Daoy (cell line): ENCODE data around the gene FAM24B. TPM values are rescaled to one million over a fixed set of nuclear protein-coding genes. Genes with fewer than 3 reads are reported as not detected.
"Not testable (repeated sequence)": the region's sequence is repeated elsewhere in the genome, so short reads cannot be mapped to it uniquely, and the experiment has no call there.

Source experiments
- DNase-seq: peaks from one replicate; pipeline ENCODE4 v3.0.0-alpha.2; 2015; ENCODE audit warnings: low read depth
- total RNA-seq: library from RNA; depleted of rRNA; stranded (reverse); fragments of >200 nt; shearing (Covaris generic); gene quantifications from 2 replicates; pipeline ENCODE4 v1.2.3, GENCODE V29; 2014

Gene FAM24B
- total RNA-seq, 1 experiment from 2014 or later, result 7.6 TPM

DNA sequence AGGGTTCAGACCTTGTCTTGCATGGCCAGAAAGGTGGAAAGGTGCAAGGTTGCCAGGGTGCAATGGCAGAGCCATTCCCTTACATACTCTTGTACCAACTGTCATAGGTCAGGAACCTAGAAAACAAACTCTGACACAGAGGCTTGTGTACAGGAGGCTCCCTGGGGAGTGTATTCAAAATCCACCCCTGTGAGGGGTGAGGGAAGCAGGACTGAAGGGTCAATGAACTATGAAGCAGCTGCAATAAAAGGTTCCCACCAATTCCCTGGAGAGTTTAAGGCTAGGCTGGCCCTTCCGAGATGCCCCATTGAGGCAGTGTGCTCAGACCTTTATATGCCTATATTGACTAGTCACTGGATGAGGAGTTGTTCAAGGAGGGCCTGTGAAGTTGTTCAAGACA lies 19.9 kb downstream of the FAM24B start:
- DNase-seq, result no peak

DNA sequence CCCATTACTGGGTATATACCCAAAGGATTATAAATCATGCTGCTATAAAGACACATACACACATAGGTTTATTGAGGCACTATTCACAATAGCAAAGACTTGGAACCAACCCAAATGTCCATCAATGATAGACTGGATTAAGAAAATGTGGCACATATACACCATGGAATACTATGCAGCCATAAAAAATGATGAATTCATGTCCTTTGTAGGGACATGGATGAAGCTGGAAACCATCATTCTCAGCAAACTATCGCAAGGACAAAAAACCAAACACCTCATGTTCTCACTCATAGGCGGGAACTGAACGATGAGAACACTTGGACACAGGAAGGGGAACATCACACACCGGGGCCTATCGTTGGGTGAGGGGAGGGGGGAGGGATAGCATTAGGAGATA lies 21.3 kb downstream of the FAM24B start:
- DNase-seq, result not testable (repeated sequence)

DNA sequence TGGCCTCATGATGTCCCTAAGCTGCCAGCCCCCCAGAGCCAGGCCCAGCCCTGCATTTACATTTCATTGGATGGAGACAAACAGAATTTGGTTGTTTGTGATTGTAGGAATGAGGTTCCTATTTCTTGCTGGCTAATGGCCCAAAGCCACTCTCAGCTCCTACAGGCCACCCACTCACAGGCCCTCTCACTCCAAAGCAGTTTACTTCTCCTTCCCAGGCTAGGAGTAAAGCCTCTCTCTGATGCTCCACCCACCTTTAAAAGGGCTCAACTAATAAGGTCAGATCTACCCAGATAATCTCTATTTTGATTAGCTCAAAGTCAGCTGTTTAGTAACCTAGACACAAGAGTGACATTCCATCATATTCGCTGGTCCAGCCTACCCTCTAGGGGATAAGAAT lies 22.5 kb downstream of the FAM24B start:
- no peak for DNase-seq

DNA sequence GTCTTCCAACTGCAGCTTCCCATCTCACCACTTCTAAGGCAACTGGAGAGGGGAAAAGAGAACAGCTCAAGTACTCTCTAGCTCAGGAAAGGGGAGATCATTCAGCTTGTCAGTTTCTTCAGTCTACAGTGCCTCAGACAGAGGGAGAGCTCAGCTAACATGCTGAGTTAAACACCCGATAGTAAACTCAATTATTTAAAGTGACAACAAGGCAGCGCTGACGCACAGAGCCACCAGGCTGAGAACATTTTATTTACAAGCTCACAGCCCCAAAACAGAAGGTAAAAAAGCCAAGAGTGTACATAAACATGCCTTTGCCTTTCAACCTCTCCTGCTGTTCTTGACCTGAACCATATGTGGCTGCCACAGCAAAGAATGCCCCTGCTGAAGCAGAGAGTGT lies 23.6 kb downstream of the FAM24B start:
- DNase-seq, result no peak

DNA sequence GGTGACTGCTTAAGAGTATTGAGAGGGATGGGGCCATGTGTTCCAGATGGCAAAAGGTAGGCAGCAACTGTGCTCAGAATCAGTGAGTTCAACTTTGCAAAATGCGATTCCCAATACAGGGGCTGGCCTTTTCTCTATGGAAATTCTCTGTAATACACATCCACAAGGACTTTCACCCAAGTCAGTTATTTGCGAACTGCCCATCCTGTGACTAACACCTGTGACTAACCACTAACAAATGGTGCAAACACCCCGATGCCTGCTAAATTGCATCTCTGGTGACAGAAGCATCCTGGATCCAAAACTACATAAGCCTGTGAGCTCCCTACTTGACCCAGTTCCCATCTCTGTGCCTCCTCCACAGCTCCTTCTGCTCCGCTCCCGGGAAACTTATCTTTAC lies 24.7 kb downstream of the FAM24B start:
- peak; percentile 78 for DNase-seq

DNA sequence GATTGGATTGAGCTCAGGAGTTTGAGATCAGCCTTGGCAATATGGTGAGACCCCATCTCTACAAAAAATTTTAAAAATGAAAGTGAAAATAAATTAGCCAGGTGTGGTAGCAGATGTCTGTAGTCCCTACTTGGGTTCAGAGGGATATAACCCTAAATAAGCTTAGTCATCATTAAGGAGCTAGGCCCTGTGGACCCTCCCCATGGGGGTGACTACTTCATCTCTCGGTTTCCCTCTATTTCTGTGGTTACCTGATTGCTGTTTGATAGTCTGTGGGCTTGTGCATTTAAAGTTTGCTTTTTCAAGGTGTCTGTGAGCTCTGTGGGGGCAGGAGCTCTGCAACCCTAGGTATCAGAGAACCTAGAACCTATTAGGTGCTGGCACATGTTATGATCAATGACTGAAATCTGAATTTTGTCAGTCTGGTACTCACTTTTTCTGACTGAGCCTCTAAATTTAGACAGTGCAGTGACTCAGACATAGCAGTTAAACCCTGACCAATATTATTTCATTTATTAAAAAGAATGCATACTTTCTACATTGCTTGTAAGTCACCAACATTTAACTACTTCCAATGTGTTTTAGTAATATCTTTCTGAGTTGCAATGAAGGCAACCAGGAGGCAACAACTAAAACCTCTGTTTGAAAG lies 25.6 kb downstream of the FAM24B start:
- no peak for DNase-seq

DNA sequence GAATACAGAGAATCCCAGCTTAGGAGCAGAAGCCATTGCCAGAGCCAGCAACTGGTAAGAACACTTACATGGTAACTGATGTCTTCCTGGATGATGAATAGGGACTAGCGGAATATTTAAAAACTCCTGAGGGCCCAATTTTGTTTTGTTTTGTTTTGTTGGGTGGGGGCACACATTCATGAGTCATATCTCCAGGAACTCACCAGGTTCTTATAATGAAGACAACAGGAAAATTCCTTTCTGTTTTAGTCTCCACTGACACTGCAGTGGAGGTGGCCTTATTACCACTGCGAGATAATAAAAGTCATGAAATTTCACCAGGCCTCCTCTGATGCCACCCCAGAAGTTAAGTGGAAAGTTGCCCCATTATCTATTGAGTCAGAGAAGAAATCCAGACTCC lies 27.1 kb downstream of the FAM24B start:
- peak; percentile 64 for DNase-seq

DNA sequence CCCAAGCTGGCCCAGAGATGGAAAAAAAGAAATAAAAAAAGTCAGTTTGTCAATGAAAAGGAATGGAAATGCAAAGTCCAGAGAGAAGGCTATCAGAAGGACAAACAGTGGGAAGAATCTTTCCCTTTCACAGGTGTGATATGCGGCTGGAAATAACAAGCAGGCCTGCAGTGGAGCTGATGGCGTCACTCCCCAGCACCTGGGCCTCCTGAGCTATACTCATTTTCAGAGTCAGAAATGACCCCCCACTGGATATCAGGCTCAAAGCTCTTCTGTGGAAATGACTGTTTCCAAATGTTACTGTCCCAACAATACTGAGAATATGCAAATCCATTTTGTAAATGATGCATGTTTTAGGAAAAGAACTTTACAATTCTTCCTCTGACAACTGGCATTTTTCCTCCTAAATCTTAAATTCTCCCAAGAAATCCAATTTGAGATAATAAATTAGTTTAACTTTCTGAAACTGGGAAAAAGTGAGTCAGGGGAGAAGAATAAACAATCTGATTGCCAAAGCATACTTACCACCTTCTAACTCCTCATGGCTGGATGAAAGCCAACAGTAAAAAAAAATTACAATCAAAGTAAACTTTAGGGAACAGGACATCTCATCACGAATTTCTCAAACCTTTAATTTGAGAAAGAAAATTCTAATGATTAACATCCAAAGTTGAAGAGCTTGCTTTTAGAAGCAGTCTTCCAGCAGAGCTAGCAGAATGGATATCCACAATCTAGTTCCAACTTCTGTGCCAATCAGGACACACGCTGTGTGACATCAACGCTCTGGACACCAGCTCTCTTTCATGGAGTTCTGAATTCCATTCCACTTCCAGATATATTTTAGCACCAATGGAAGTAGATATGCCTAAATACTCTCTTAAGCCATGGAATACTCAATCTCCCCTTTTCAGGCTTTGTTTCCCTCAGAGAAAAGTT lies 28.4 kb downstream of the FAM24B start:
- peak; percentile 22 for DNase-seq

DNA sequence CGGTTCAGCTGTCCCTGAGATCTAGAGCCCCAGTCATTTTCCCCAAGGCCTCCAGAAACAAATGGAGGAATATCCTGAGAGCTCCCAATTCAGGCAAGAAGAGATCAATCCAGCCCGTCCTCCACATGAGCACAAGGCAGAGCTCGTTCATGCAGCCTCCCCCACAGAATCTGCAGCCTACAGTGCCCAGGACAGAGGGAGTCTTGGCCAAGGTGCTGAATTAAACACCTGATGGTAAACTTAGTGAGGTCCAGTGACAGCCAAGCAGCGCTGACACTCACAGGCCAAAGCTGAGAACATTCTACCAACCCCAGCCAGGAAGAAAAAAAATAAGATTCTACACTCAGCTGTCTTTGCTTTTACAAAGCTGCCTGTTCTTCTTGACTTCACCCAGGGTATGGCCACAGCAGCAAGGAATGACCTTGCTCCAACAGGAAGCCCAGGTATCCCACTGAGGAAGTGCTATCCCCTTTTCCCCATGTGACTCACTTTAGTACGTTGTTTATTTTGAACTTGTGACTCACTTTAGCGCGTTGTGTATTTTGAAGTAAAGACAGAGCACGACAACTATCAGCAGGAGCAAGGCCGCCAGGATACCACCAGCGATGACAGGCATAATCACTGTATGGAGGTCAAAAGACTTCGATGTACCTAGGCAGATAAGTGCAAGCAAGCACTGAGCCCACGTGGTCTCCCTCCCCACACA lies 29.3 kb downstream of the FAM24B start:
- peak; percentile 17 for DNase-seq

DNA sequence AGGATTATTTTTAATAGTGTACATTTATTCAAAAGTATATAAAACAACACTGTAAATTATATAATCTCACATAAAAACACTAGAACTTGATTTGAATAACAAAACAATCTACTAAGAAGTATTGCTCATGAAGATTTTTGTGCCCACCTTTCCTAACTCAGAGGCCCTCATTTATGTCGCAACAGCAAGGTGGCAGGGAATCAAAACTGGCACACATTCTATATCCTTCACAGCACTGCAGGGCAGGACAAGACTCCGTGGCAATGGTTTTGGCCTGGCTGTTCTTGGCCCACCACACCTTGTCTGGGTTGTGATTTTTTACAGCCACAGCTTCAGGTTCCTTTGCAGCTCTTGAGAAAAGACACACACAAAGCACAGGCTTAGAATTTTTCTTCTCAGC lies 30.3 kb downstream of the FAM24B start:
- no peak for DNase-seq

DNA sequence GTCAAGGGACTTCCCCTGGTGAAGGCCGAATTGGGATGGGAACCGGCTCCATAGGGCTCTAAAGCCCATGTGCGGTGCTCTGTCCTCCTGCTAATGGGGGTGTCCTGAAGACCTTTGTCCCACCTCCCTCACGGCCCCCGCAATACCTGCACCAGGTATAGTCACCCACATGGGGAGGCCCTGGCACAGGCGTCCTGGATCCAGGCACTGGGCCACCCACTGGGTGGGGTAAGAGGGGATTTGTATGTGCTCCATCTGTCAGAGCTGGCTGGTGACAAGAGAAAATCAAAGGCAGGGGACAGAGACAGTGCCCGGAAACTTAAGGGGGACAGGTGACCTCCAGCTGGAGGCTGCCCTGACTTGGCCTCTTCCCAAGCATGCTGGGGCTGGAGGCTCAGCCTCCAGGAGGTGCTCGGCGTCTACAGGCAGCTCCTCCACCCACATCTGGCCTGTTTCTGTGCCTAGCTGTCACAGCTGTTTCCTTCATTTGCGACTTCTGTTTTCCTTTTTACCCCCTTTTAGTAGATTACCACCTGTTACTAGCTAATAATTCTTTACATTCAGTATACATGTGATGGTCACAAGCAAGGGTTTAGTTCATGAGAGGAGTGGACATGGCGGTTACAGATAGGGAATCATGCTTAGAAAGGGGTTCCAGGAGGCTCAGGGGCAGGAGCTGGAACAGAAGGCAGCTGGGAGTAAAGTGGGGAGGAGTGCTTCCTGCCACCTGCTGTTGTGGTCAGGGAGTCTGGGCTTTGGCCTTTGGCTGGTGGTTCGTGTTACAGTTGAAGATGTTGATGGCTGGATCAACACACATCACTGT lies 31.4 kb downstream of the FAM24B start:
- peak; percentile 19 for DNase-seq

DNA sequence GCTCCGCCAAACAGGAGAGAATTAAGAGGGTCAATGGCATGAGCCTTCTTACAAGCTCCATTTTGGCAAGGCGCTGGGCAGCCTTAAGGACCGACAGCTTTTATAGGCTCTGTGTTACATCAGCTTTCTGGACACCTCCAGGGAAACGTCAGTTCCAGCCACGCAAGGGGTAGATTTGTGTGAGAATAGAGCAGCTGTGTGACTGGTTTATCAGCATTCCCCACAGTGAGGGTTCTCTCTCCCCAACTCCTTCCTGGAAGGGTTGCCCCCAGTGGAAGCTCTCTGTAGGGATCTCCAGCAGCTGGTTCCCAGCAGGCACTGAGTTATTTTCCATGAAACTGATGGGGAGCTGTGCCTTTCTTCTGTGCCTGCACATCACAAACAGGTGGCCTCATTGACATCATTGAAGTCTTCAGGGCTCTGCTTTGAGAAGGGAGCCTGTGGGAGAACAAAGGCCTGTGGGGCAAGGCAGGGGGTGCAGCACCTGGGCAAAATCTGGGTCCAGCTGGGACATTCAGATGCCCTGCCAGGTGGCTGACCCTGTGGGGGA lies 33.5 kb downstream of the FAM24B start, which contains the start of gene CUZD1:
CUZD1 (minus strand) TSS at position 75 of the 550 bp plus-strand sequence; CDS start at position 61, 14 bp downstream.
- DNase-seq, result no peak

DNA sequence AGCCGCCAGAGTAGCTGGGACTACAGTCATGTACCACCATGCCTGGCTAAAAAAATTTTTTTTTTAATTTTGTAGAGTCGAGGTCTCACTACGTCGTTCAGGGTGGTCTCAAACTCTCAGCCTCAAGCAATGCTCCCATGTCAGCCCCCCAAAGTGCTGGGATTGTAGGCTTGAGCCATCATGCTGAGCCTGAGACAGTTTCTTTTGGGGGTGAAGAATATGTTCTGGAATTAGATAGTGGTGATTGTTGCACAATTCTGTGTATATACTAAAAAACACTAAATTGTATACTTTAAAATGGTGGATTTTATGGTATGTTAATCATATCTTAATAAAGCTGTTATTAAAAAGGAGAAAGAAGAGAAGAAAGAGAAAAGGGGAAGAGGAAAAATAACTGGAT lies 35.2 kb downstream of the FAM24B start:
- no peak for DNase-seq

DNA sequence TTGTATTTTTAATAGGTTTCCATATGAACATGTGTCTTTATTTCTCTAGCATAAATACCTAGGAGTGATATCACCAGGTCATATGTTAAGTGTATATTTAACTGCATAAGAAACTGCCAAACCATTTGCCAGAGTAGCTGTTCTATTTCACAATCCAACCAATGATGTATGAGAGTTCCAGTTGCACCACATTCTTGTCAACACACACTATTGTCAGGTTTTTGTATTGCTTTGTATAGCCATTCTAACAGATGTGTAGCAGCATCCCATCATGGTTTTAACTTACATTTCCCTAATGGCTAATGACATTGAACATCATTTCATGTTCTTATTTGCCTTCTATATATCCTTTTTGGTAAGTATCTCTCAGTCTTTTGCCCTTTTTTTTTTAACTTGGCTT lies 37.8 kb downstream of the FAM24B start:
- no peak for DNase-seq

DNA sequence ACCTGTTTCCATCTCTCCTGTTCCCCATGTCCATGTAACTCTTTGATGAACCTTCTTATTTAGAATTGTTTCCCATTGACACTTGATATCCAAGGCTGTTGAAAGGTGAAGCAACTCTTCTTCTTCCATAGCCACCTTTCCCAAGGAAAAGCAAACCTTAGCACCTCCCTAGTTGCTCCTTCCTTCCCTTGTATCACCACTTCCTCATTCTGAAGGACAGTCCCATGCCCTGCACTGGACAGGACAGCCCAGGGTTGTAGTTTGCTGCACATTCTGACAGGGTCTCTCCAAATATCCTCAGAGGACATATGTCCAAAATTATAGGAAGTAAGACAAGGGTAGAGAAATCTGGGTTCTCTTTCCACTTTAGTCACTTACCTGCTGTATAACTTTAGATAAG lies 39.9 kb downstream of the FAM24B start:
- DNase-seq, result no peak

DNA sequence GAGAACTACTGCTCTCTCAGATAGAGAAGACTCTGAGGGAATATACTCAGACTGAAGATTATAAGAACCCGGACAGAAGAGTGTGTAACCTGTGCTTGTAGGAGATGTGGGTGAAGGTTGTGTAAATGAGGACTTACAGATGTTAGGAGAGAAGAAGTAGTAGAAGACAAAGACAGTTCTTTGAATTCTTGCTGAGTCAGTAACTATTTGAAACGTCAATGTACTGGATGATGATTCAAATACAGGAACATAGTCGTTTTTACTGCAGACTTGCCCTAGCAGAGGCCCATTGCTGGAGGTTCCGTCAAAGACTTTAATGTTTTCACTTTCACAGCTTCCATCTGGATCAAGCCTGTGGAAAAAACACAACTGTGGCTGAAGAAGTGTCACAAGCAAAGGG lies 40.5 kb downstream of the FAM24B start:
- no peak for DNase-seq

DNA sequence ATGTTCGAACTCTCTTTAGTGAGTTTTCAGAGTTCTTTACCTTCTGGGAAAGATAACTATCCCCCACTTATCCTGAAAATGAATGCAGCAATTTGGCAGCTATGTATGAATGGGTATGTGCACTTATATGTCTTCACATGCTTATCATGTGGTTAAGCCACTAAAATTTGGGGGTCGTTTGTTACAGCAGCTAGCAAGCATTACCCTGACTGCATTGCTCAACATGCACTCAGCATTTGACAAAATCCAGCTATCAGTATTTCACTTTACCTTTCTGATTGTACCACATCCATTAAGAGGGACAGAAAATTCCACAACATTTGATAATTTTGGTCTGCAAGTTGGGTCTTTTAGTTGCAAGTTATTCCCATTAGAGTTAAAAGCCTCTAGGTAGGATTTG lies 43.5 kb downstream of the FAM24B start:
- DNase-seq, result no peak

DNA sequence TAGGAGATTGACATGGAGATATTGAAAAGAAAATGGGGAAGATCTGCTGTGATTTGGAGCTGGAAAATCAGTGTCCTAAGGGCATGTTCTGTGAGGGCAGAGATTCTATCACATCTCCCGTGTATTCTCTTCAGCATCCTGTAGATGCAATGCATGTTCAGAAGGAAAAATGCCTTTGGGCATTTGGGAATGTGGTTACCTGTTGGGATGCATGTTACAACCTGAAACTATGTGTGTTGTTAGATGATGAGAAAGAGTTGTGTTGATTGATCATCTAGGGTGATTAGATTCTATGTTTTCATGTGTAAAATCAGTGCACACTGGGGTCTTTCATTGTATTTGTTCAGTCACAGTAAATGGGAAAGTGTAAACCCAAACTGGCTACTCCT lies 48.4 kb downstream of the FAM24B start:
- DNase-seq, result no peak

DNA sequence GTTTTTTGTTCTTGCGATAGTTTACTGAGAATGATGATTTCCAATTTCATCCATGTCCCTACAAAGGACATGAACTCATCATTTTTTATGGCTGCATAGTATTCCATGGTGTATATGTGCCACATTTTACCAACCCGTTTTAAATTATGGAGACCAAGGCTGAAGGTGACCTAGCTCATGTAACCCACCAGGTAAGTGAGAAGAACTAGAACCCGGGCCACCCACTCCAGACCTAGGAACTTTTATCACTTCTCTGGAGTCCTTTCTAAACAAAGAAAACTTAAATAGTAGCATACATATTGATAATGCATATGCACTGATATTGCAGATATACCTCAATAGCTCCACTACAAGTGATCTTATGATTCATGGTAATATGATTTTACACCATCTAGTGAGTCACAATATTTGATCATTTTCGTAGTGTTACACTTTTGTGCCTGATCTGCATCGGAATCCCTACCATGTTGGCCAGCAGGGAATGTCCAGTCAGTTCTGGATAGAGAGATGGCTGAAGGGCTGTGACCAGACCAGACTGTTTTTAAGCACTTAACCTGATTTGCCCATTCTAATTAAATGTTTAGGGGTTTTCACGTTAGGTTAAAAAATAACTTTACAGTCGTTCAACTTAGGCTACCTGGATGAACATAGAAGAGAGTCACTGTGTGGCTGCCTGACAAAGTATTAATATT lies 49.0 kb downstream of the FAM24B start:
- no peak for DNase-seq

DNA sequence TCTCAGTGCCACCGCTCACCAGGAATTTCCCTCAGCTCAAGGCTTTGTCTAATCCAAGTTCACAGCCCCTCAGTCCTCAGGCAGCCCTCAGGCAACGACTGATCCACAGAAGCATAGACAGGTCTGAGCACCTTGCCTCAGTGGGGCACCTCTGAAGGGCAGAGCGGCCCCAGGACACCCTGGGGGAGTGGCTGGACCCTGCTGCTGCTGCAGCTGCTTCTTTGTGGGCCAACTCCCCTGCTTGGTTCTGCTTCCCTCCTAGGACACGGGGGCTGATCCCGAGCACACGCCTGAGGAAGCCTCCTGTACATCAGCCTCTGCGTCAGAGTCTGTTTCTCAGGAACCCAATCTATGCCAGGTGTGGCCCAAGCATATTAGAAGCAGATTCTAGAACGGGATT lies 49.9 kb downstream of the FAM24B start:
- no peak for DNase-seq
